Endothelial cell of umbilical vein (primary cell): ENCODE results near the gene PTH1R. TPM values are rescaled to one million over a fixed set of nuclear protein-coding genes. Genes with fewer than 3 reads are reported as not detected.

Experiments used
- BruUV-seq: library from RNA; stranded (reverse); fragments of 400-500 nt; replicated peaks from 2 replicates; lab custom pipeline; 2021; lab: Mats Ljungman, UMichigan
- CTCF ChIA-PET: fragments of 300-600, 350-600 bp; sonication (Branson Sonifier 250); formaldehyde crosslinking; loops from one replicate; lab custom pipeline; 2021; ENCODE audit warnings: antibody characterized with exemption, inconsistent platforms; lab: Charles Lee
- POLR2A ChIA-PET: fragments of 300-600, 350-600 bp; sonication (Branson Sonifier 250); formaldehyde crosslinking; loops from one replicate; lab custom pipeline; 2021; ENCODE audit warnings: antibody characterized with exemption, inconsistent platforms; lab: Charles Lee
- DNase-seq: peaks from one replicate; pipeline ENCODE4 v3.0.0-alpha.2; 2011; ENCODE audit warnings: low read depth, low spot score
- FAIRE-seq: peaks from 2 replicates; lab custom pipeline; 2011; peaks lifted over from hg19 to GRCh38; lab: Jason Lieb, UNC
- H2AFZ ChIP-seq: 2 replicates; pipeline ENCODE4 v1.6.0; 2012; ENCODE audit warnings: low read depth, low read length, control low read depth, inconsistent platforms
- H3K27ac ChIP-seq: 2 replicates; pipeline ENCODE4 v1.5.1; 2011; ENCODE audit warnings: low read depth, mild to moderate bottlenecking, control low read depth, low read length, moderate library complexity; ENCODE audit not compliant: insufficient read depth
- H3K27me3 ChIP-seq, 2 experiments: 2 replicates each; pipeline versions ENCODE4 v1.6.0 to v1.6.1; 2011; ENCODE audit warnings: low read length in 2 of 2, mixed read lengths in 1 of 2; ENCODE audit not compliant: control insufficient read depth in 2 of 2, insufficient read depth in 2 of 2
- H3K36me3 ChIP-seq, 2 experiments: 2 replicates in 1 of 2; 3 replicates in 1 of 2; pipeline ENCODE4 v1.5.1; 2011; ENCODE audit warnings: low read length in 2 of 2, mild to moderate bottlenecking in 1 of 2, moderate library complexity in 1 of 2; ENCODE audit not compliant: control insufficient read depth in 2 of 2, insufficient read depth in 2 of 2; ENCODE audit errors: extremely low read depth in 1 of 2
- H3K4me1 ChIP-seq: 3 replicates; pipeline ENCODE4 v1.5.1; 2011; ENCODE audit warnings: mild to moderate bottlenecking, low read length; ENCODE audit not compliant: control insufficient read depth, insufficient read depth; ENCODE audit errors: extremely low read depth
- H3K4me2 ChIP-seq: 2 replicates; pipeline ENCODE4 v1.6.1; 2011; ENCODE audit warnings: low read length, control low read depth, mixed read lengths; ENCODE audit not compliant: insufficient read depth
- H3K4me3 ChIP-seq, 3 experiments: fragments of 200-600 bp in 1 of 3; sonication (generic), shearing (Covaris generic) in 1 of 3; replicated peaks in 1 of 3; 2 replicates each; pipeline ENCODE4 v1.5.1; 2011 to 2016; ENCODE audit warnings: control low read depth in 3 of 3, low read length in 3 of 3, mild to moderate bottlenecking in 2 of 3, inconsistent platforms in 1 of 3, low read depth in 1 of 3, moderate library complexity in 1 of 3; ENCODE audit not compliant: insufficient read depth in 1 of 3
- H3K79me2 ChIP-seq: 2 replicates; pipeline ENCODE4 v1.6.0; 2012; ENCODE audit warnings: low read length, inconsistent platforms; ENCODE audit not compliant: control insufficient read depth, insufficient read depth
- H3K9ac ChIP-seq: replicated peaks from 2 replicates; pipeline ENCODE3; 2011; ENCODE audit warnings: low read length, control low read depth; ENCODE audit not compliant: insufficient read depth; ENCODE audit errors: extremely low read depth
- H3K9me1 ChIP-seq: replicated peaks from 3 replicates; pipeline ENCODE4 v1.6.0; 2011; ENCODE audit warnings: mild to moderate bottlenecking, low read length; ENCODE audit not compliant: control insufficient read depth, insufficient read depth; ENCODE audit errors: extremely low read depth
- H3K9me3 ChIP-seq: replicated peaks from 2 replicates; pipeline ENCODE4 v1.5.1; 2012; ENCODE audit warnings: low read length, inconsistent platforms; ENCODE audit not compliant: control insufficient read depth, insufficient read depth
- H4K20me1 ChIP-seq: replicated peaks from 2 replicates; pipeline ENCODE3; 2011; ENCODE audit warnings: mild to moderate bottlenecking, low read length; ENCODE audit not compliant: control insufficient read depth, insufficient read depth; ENCODE audit errors: extremely low read depth
- EZH2 ChIP-seq: IDR thresholded peaks from 2 replicates; pipeline ENCODE4 v1.6.1; 2012; ENCODE audit warnings: borderline replicate concordance, low read depth, mild to moderate bottlenecking, moderate library complexity, low read length, inconsistent platforms; ENCODE audit not compliant: severe bottlenecking
- FOS ChIP-seq: IDR thresholded peaks from 2 replicates; pipeline ENCODE4 v1.6.1; 2011; ENCODE audit warnings: mild to moderate bottlenecking, low read length, moderate library complexity, borderline replicate concordance; ENCODE audit not compliant: insufficient read depth
- GATA2 ChIP-seq: IDR thresholded peaks from 2 replicates; pipeline ENCODE4 v1.7.0; 2011; ENCODE audit warnings: low read depth, mild to moderate bottlenecking, moderate library complexity, mixed read lengths, low read length; ENCODE audit not compliant: insufficient read length, insufficient read depth
- JUN ChIP-seq: IDR thresholded peaks from 2 replicates; pipeline ENCODE4 v1.6.1; 2011; ENCODE audit warnings: borderline replicate concordance, low read depth; ENCODE audit not compliant: insufficient read length, insufficient read depth
- MYC ChIP-seq: IDR thresholded peaks from one replicate; pipeline ENCODE4 v1.6.1; 2011; ENCODE audit warnings: mild to moderate bottlenecking, low read depth, low read length
- POLR2A ChIP-seq: IDR thresholded peaks from 2 replicates; pipeline ENCODE4 v1.6.1; 2012; ENCODE audit warnings: low read depth, mild to moderate bottlenecking, control low read depth, low read length
- POLR2AphosphoS5 ChIP-seq: IDR thresholded peaks from 2 replicates; pipeline ENCODE4 v1.6.1; 2012; ENCODE audit warnings: low read depth, mild to moderate bottlenecking, control low read depth, low read length, moderate library complexity; ENCODE audit not compliant: insufficient read depth
- dilution Hi-C: fragments of 300-500 bp; cut with MboI; formaldehyde crosslinking; loops from one replicate; pipeline ENCODE4 v1.15.0; 2019; ENCODE audit warnings: low sequenced_read_pairs; ENCODE audit not compliant: extremely low pct_ligation_motif_present
- intact Hi-C: fragments of 100-400 bp; cut with micrococcal nuclease; formaldehyde crosslinking; loops from one replicate; pipeline ENCODE4 v1.10.0; 2022
- polyA plus RNA-seq, 4 experiments: library from polyadenylated mRNA; depleted of rRNA in 3 of 4; stranded (reverse) in 3 of 4; unstranded in 1 of 4; fragments of >200 nt; gene quantifications; 2 replicates each; pipeline versions ENCODE4 v1.2.1 to v1.2.3, GENCODE V29; 2011 to 2012; ENCODE audit warnings: missing spikeins in 1 of 4
- total RNA-seq: library from RNA; stranded (reverse); gene quantifications from 2 replicates; pipeline ENCODE4 v1.2.3, GENCODE V29; 2021
- TF ChIP-seq, protein P1 (sequence below), 2 donors: IDR thresholded peaks; 1 replicate in 1 of 2; 2 replicates in 1 of 2; pipeline ENCODE4 v1.5.1; 2011; ENCODE audit warnings: low read length in 2 of 2, mild to moderate bottlenecking in 2 of 2, moderate library complexity in 2 of 2, control low read depth in 1 of 2, inconsistent platforms in 1 of 2, low read depth in 1 of 2; ENCODE audit not compliant: insufficient read depth in 1 of 2; ENCODE audit errors: extremely low read depth in 1 of 2
- TF ChIP-seq, protein P2 (sequence below): IDR thresholded peaks from 2 replicates; pipeline ENCODE4 v1.6.1; 2011; ENCODE audit not compliant: insufficient read depth, insufficient read length

The PTH1R gene
- total and polyA plus RNA-seq, 2 donors (not counting 3 experiments of a cell fraction or from before 2014, with no cell fraction given): 0.08 to 0.46 TPM

DNA sequence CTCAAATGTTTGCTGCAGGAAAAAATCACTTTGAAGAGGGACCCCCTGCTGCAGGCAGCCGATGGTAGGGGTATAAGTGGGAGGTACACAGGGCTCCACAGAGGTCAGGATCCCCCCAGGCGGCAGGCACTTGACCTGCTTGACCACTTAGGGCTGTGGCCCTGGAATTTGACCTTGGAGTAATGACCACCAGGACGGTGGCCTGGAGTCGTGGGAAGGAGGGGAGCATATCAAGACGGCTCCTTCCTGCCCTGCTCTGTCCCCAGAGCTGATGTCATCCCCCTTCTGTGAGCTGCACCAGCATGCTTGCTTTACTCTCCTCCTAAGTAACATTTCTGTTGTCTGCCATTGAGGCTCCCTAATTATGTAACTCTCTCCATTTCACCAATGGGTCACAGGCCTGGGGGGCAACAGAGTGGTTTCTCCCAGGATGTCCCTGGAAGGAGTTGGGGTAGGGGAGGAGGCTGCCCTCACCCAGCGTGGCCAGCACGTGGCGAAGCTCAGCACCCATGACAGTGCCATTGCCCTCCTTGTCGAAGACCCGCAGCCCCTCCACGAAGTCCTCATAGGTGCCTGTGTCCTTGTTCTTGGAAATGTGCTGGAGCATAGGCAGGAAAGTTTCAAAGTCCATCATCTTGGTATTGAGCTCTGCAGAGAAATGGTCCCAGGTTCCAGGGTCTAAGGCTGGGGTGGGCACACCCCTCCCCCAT, 18.4 kb upstream of the PTH1R start:
- Histone ChIP-seq H3K4me3 (no peak overlapping the region), H3K9me1 (no peaks in the 10 kb centered on the region), H3K79me2 (no peaks in the 10 kb centered on the region), H3K27ac (no peak overlapping the region), H2AFZ (no peak overlapping the region), H3K4me2 (no peak overlapping the region), H3K27me3 (peaks cover 0 to 5% of the 10 kb centered on the region in 2 experiments), H3K4me1 (no peaks in the 10 kb centered on the region), H3K36me3 (no peaks in the 10 kb centered on the region), H3K9ac (no peak overlapping the region), H4K20me1 (no peaks in the 10 kb centered on the region), H3K9me3 (no peaks in the 10 kb centered on the region)
- DNase-seq (no peak), FAIRE-seq (no peak)
- no TSS peak for BruUV-seq
- intact Hi-C loops: no loop called here
- TF ChIP-seq, protein P1, sequence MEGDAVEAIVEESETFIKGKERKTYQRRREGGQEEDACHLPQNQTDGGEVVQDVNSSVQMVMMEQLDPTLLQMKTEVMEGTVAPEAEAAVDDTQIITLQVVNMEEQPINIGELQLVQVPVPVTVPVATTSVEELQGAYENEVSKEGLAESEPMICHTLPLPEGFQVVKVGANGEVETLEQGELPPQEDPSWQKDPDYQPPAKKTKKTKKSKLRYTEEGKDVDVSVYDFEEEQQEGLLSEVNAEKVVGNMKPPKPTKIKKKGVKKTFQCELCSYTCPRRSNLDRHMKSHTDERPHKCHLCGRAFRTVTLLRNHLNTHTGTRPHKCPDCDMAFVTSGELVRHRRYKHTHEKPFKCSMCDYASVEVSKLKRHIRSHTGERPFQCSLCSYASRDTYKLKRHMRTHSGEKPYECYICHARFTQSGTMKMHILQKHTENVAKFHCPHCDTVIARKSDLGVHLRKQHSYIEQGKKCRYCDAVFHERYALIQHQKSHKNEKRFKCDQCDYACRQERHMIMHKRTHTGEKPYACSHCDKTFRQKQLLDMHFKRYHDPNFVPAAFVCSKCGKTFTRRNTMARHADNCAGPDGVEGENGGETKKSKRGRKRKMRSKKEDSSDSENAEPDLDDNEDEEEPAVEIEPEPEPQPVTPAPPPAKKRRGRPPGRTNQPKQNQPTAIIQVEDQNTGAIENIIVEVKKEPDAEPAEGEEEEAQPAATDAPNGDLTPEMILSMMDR (IDR thresholded peaks at IDR 0.05; ENCODE audit: extremely low read depth in 1 of 2, insufficient read depth in 1 of 2, low read depth in 1 of 2, low read length in 2 of 2): no peak
- no peak for TF ChIP-seq FOS
- no peak for TF ChIP-seq POLR2A
- no peak for TF ChIP-seq JUN
- TF ChIP-seq GATA2: no peak
- TF ChIP-seq POLR2AphosphoS5: no peak
- TF ChIP-seq EZH2: no peak
- TF ChIP-seq, protein P2, sequence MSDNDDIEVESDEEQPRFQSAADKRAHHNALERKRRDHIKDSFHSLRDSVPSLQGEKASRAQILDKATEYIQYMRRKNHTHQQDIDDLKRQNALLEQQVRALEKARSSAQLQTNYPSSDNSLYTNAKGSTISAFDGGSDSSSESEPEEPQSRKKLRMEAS: no peak
- TF ChIP-seq MYC: no peak
- ChIA-PET CTCF (interaction anchor here (0.6 to 1.8 kb wide), 13 partner anchors 9 to 1635 kb away, joined by 3 to 10 read pairs (median 5); no protein-coding TSS in a partner anchor), POLR2A (no interaction called here)
- dilution Hi-C loops: no loop called here
